K562 (cell line): ENCODE measurements around the gene KRTAP22-1. TPM values are rescaled to one million over a fixed set of nuclear protein-coding genes. Genes with fewer than 3 reads are reported as not detected.

Experiments
- ATAC-seq: fragments of 200-7000 bp; cut with Tn5 transposase; 3 replicates; pipeline ENCODE4 v1.9.1; 2020; ENCODE audit warnings: moderate library complexity
- BruUV-seq: library from RNA; stranded (reverse); fragments of 400-500 nt; replicated peaks from 2 replicates; lab custom pipeline; 2021; lab: Mats Ljungman, UMichigan
- CTCF ChIA-PET: fragments of 300-600 bp; formaldehyde crosslinking; extraction: SDS; loops from one replicate; lab custom pipeline; 2021; ENCODE audit warnings: low intra/inter-chr PET ratio; lab: Yijun Ruan, JAX
- POLR2A ChIA-PET: fragments of 300-600, 350-650 bp; sonication (Branson Sonifier 250); formaldehyde crosslinking; extraction: SDS; loops from one replicate; lab custom pipeline; 2021; ENCODE audit warnings: antibody characterized with exemption, inconsistent platforms; lab: Yijun Ruan, JAX
- DNase-seq, 4 experiments: peaks; one replicate each; pipeline versions ENCODE4 v3.0.0 to v3.0.0-alpha.2; 2011 to 2018; ENCODE audit warnings: low spot score in 3 of 4, mixed read lengths in 3 of 4; ENCODE audit errors: extremely low read depth in 1 of 4
- FAIRE-seq: peaks from 2 replicates; lab custom pipeline; 2011; peaks lifted over from hg19 to GRCh38; lab: Jason Lieb, UNC
- H2AFZ ChIP-seq: 2 replicates; pipeline ENCODE4 v1.6.0; 2011; ENCODE audit warnings: low read depth, low read length, control low read depth, inconsistent platforms
- H3K27ac ChIP-seq: fragments of 200-600 bp; 3 replicates; pipeline ENCODE4 v1.8.0; 2011; ENCODE audit warnings: low read depth, mild to moderate bottlenecking, control low read depth, inconsistent platforms, low read length, moderate library complexity, mixed read lengths; ENCODE audit errors: extremely low read depth
- H3K27me3 ChIP-seq, 2 experiments: fragments of 300-600 bp in 1 of 2; 2 replicates in 1 of 2; 3 replicates in 1 of 2; pipeline versions ENCODE4 v1.6.0 to v1.8.0; 2011; ENCODE audit warnings: inconsistent platforms in 2 of 2, low read length in 2 of 2, mild to moderate bottlenecking in 1 of 2, mixed read lengths in 1 of 2, moderate library complexity in 1 of 2; ENCODE audit not compliant: control insufficient read depth in 2 of 2, insufficient read depth in 2 of 2
- H3K36me3 ChIP-seq: fragments of 300-600 bp; 3 replicates; pipeline ENCODE4 v1.8.0; 2011; ENCODE audit warnings: mild to moderate bottlenecking, low read length, inconsistent platforms; ENCODE audit not compliant: control insufficient read depth, insufficient read depth
- H3K4me1 ChIP-seq, 2 experiments: fragments of 200-600 bp in 1 of 2; replicated peaks in 1 of 2; 2 replicates in 1 of 2; 3 replicates in 1 of 2; pipeline versions ENCODE4 v1.5.1 to v1.8.0; 2011; ENCODE audit warnings: inconsistent platforms in 2 of 2, low read length in 2 of 2, mild to moderate bottlenecking in 1 of 2, mixed read lengths in 1 of 2, moderate library complexity in 1 of 2; ENCODE audit not compliant: control insufficient read depth in 2 of 2, insufficient read depth in 2 of 2
- H3K4me2 ChIP-seq: 2 replicates; pipeline ENCODE4 v1.6.1; 2011; ENCODE audit warnings: low read length, control low read depth, inconsistent platforms, mixed read lengths; ENCODE audit not compliant: insufficient read depth
- H3K4me3 ChIP-seq: fragments of 200-600 bp; sonication (generic), shearing (Covaris generic); 2 replicates; pipeline ENCODE4 v1.5.1; 2016; ENCODE audit warnings: control low read depth, inconsistent platforms
- H3K79me2 ChIP-seq: fragments of 200-600 bp; 3 replicates; pipeline ENCODE4 v1.8.0; 2011; ENCODE audit warnings: low read length, inconsistent platforms; ENCODE audit not compliant: control insufficient read depth, insufficient read depth
- H3K9ac ChIP-seq, 2 experiments: 2 replicates each; pipeline versions ENCODE4 v1.6.0 to v1.6.1; 2011; ENCODE audit warnings: low read depth in 2 of 2, low read length in 2 of 2, control low read depth in 1 of 2, inconsistent platforms in 1 of 2, mild to moderate bottlenecking in 1 of 2, mixed read lengths in 1 of 2; ENCODE audit not compliant: insufficient read depth in 1 of 2
- H3K9me1 ChIP-seq: one replicate; pipeline ENCODE4 v1.6.0; 2011; ENCODE audit warnings: inconsistent platforms, mild to moderate bottlenecking, low read length, moderate library complexity; ENCODE audit not compliant: control insufficient read depth, insufficient read depth
- H3K9me3 ChIP-seq: replicated peaks from 2 replicates; pipeline ENCODE4 v1.5.1; 2011; ENCODE audit warnings: low read depth, low read length, inconsistent platforms; ENCODE audit not compliant: control insufficient read depth, insufficient read depth
- H4K20me1 ChIP-seq: replicated peaks from 2 replicates; pipeline ENCODE4 v1.6.1; 2011; ENCODE audit warnings: low read length, inconsistent platforms, mixed read lengths; ENCODE audit not compliant: control insufficient read depth, insufficient read depth
- BHLHE40 ChIP-seq: IDR thresholded peaks from 2 replicates; pipeline ENCODE4 v1.6.1; 2011; ENCODE audit warnings: low read length, improper control_type of control experiment
- CEBPG ChIP-seq, 3 experiments: fragments of 200-800 bp in 1 of 3; sonication (Bioruptor generic) in 1 of 3; sonication (generic) in 1 of 3; formaldehyde crosslinking in 1 of 3; IDR thresholded peaks in 2 of 3; conservative IDR thresholded peaks in 1 of 3; 2 replicates each; pipeline versions ENCODE4 v1.6.1 to v1.8.0; 2016 to 2022; ENCODE audit warnings: missing compliant biosample characterization in 2 of 3, missing genetic modification characterization in 2 of 3, mild to moderate bottlenecking in 1 of 3, missing genetic modification reagents in 1 of 3
- E2F1 ChIP-seq: sonication (generic); formaldehyde crosslinking; IDR thresholded peaks from 2 replicates; pipeline ENCODE4 v1.8.1; 2023; ENCODE audit warnings: mild to moderate bottlenecking, missing genetic modification reagents, moderate library complexity
- EWSR1 ChIP-seq: fragments of 450-650 bp; IDR thresholded peaks from 2 replicates; pipeline ENCODE4 v1.6.1; 2018; ENCODE audit warnings: borderline replicate concordance, mild to moderate bottlenecking, low read depth, moderate library complexity; ENCODE audit not compliant: partially characterized antibody
- GABPB1 ChIP-seq: sonication (generic); formaldehyde crosslinking; IDR thresholded peaks from 2 replicates; pipeline ENCODE4 v1.8.0; 2022; ENCODE audit warnings: mild to moderate bottlenecking, missing genetic modification reagents
- HMG20A ChIP-seq: fragments of 450-650 bp; formaldehyde crosslinking; conservative IDR thresholded peaks from 2 replicates; pipeline ENCODE4 v1.4.0; 2020; ENCODE audit warnings: mild to moderate bottlenecking, mixed read lengths
- KDM2B ChIP-seq: fragments of 250-450 bp; sonication (Bioruptor Pico); IDR thresholded peaks from 2 replicates; pipeline ENCODE4 v1.8.0; 2021; ENCODE audit warnings: mild to moderate bottlenecking, moderate library complexity
- MAFK ChIP-seq: IDR thresholded peaks from 2 replicates; pipeline ENCODE4 v1.6.1; 2011; ENCODE audit warnings: low read length, improper control_type of control experiment
- NCOA1 ChIP-seq: fragments of 450-650 bp; IDR thresholded peaks from 2 replicates; pipeline ENCODE4 v1.6.1; 2016; ENCODE audit warnings: low read depth
- ZKSCAN8 ChIP-seq: fragments of 200-800 bp; sonication (Bioruptor generic); IDR thresholded peaks from 2 replicates; pipeline ENCODE4 v1.6.1; 2016; ENCODE audit warnings: missing genetic modification characterization, missing compliant biosample characterization
- ZNF239 ChIP-seq: fragments of 250-450 bp; sonication (Bioruptor Pico); IDR thresholded peaks from 2 replicates; pipeline ENCODE4 v1.4.0; 2020; ENCODE audit warnings: mild to moderate bottlenecking
- ZNF280B ChIP-seq: fragments of 250-450 bp; sonication (Bioruptor Pico); IDR thresholded peaks from 2 replicates; pipeline ENCODE4 v1.5.1; 2021; ENCODE audit warnings: mild to moderate bottlenecking
- WGBS: fragments of 100-300 bp; shearing (Covaris generic); methylation state at CpG from one replicate; pipeline ENCODE4 v1.1.6; 2016; ENCODE audit warnings: low coverage, mixed read lengths; ENCODE audit not compliant: insufficient coverage; ENCODE audit errors: missing lambda C conversion rate; 5-methylcytosine and 5-hydroxymethylcytosine counted together
- in situ Hi-C: fragments of 300-500 bp; cut with MboI; formaldehyde crosslinking; loops from 4 replicates; pipeline ENCODE4 v1.15.0; 2018; ENCODE audit warnings: inconsistent platforms, mixed read lengths
- intact Hi-C: fragments of 100-400 bp; cut with micrococcal nuclease; formaldehyde crosslinking; loops from 2 replicates; pipeline ENCODE4 v1.14.2; 2022
- polyA plus RNA-seq, 8 experiments: library from polyadenylated mRNA; depleted of rRNA in 4 of 8; stranded (reverse) in 5 of 8; unstranded in 3 of 8; fragments of >200 nt; fragmentation: Nextera tagmentation in 2 of 8; fragmentation: Illumina TruSeq in 1 of 8; extraction: Ambion mirVana in 2 of 8; extraction: Trizol in 1 of 8; gene quantifications; 2 replicates each; pipeline versions ENCODE4 v1.2.1 to v1.2.3, GENCODE V29; 2011 to 2014; ENCODE audit warnings: inconsistent platforms in 1 of 8, missing spikeins in 1 of 8
- total RNA-seq, 7 experiments: library from RNA; depleted of rRNA in 6 of 7; stranded (reverse); fragments of >200 nt in 6 of 7; fragmentation: Illumina TruSeq in 2 of 7; extraction: Trizol in 2 of 7; gene quantifications; 2 replicates each; pipeline versions ENCODE4 v1.2.1 to v1.2.3, GENCODE V29; 2011 to 2021; ENCODE audit warnings: low replicate concordance in 1 of 7
- TF ChIP-seq, protein P1 (sequence below): fragments of 250-450 bp; sonication (Bioruptor Pico); IDR thresholded peaks from 2 replicates; pipeline ENCODE4 v1.5.0; 2022; ENCODE audit warnings: mild to moderate bottlenecking

Gene KRTAP22-1
- total and polyA plus RNA-seq, 9 of the 15 experiments (the other 6 are each of a cell fraction or from before 2014, with no cell fraction given), result not detected

DNA sequence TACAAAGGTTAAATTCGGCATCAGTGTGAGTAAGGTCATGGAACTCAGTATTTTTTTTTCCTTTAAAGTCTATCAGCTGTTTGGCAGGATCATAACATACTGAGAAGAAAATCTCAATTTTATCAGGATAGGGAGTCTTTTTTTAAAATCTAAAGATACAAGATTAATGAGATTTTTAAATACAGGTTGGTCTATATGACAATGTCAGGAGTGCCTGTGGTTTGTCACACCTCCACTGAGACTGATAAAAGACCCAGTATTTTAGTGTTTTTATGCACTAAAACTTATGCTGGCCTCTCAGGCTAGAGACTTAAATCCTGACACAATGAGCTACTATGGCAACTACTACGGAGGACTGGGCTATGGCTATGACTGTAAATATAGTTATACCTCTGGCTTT, 41.7 kb downstream of the KRTAP22-1 start, which contains the start of gene KRTAP20-3:
Gene KRTAP20-3, plus strand, starts transcription at position 301 of the 400 bp plus-strand sequence.
- CTCF ChIA-PET, result no interaction called here
- FAIRE-seq (no peak), DNase-seq (no peak), ATAC-seq (no peak)
- H3K79me2 ChIP-seq, result no peaks in the 10 kb centered on the region
- H3K4me3 ChIP-seq, result no peak within 1 kb of the TSS
- H3K9ac ChIP-seq, result no peak within 1 kb of the TSS
- H4K20me1 ChIP-seq, result no peaks in the 10 kb centered on the region
- TF ChIP-seq ZNF239 (CRISPR knock-in tag) (no peak), CEBPG (CRISPR knock-in tag; IDR thresholded peaks at IDR 0.05) (no peak), CEBPG (tag; conservative IDR thresholded peaks at IDR 0.05 in 1 of 2, IDR thresholded peaks at IDR 0.05 in 1 of 2) (no peak), EWSR1 (no peak), KDM2B (CRISPR knock-in tag) (no peak), ZNF280B (CRISPR knock-in tag) (no peak), MAFK (no peak), HMG20A (CRISPR knock-in tag) (no peak), E2F1 (CRISPR knock-in tag) (no peak), NCOA1 (no peak), BHLHE40 (no peak), GABPB1 (CRISPR knock-in tag) (no peak), ZKSCAN8 (CRISPR knock-in tag) (no peak)
- TF ChIP-seq, protein P1, sequence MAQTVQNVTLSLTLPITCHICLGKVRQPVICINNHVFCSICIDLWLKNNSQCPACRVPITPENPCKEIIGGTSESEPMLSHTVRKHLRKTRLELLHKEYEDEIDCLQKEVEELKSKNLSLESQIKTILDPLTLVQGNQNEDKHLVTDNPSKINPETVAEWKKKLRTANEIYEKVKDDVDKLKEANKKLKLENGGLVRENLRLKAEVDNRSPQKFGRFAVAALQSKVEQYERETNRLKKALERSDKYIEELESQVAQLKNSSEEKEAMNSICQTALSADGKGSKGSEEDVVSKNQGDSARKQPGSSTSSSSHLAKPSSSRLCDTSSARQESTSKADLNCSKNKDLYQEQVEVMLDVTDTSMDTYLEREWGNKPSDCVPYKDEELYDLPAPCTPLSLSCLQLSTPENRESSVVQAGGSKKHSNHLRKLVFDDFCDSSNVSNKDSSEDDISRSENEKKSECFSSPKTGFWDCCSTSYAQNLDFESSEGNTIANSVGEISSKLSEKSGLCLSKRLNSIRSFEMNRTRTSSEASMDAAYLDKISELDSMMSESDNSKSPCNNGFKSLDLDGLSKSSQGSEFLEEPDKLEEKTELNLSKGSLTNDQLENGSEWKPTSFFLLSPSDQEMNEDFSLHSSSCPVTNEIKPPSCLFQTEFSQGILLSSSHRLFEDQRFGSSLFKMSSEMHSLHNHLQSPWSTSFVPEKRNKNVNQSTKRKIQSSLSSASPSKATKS (CRISPR knock-in tag), result no peak
- H3K36me3 ChIP-seq, result no peaks in the 10 kb centered on the region
- intact Hi-C loops (no loop called here), in situ Hi-C loops (no loop called here)
- no peaks in the 10 kb centered on the region for H3K9me1 ChIP-seq
- H2AFZ ChIP-seq, result no peak within 1 kb of the TSS
- H3K4me2 ChIP-seq, result no peak within 1 kb of the TSS
- H3K27ac ChIP-seq, result no peak within 1 kb of the TSS
- H3K4me1 ChIP-seq, result no peaks in the 10 kb centered on the region
- no peaks in the 10 kb centered on the region for H3K27me3 ChIP-seq
- WGBS, result 0% methylated on average over 2 of the region's 2 CpGs
- H3K9me3 ChIP-seq, result no peaks in the 10 kb centered on the region; the same call in 1 of the 2 replicates
- POLR2A ChIA-PET, result no interaction called here
- no TSS peak for BruUV-seq
